Measurements from ENCODE around the gene ZNF846. TPM values are rescaled to one million over a fixed set of nuclear protein-coding genes. Genes with fewer than 3 reads are reported as not detected.
"Not testable (repeated sequence)": the region's sequence is repeated elsewhere in the genome, so short reads cannot be mapped to it uniquely, and the experiment has no call there.

Gene ZNF846
- total RNA-seq, 1 donor from 2014 or later, result 13.1 TPM

GRCh38 chr19:9793071-9793591 is 24.6 kb upstream of the ZNF846 start:
- Mint-ChIP-seq H3K27me3 (ENCODE audit: insufficient read depth, low read depth) (peaks cover 2% of the 10 kb centered on the region), H3K27ac (peak overlapping the region; percentile 19), H3K4me3 (peak overlapping the region; percentile 87), H3K4me1 (peaks cover 15% of the 10 kb centered on the region), H3K9me3 (no peaks in the 10 kb centered on the region), H3K36me3 (no peaks in the 10 kb centered on the region)
- H3K9ac ChIP-seq, result no peak overlapping the region
- no peaks in the 10 kb centered on the region for H3K36me3 ChIP-seq
- H3K4me1 ChIP-seq, result peaks cover 12% of the 10 kb centered on the region
- H3F3A ChIP-seq (ENCODE audit: low read depth), result peaks cover 31% of the 10 kb centered on the region
- no peaks in the 10 kb centered on the region for H3K79me2 ChIP-seq (ENCODE audit: low read depth)
- TF ChIP-seq EZH2phosphoT487 (IDR thresholded peaks at IDR 0.05) (no peak), EZH2 (IDR thresholded peaks at IDR 0.05) (no peak), CTCF (IDR thresholded peaks at IDR 0.05) (no peak)
- no peak overlapping the region for H3K27ac ChIP-seq
- DNase-seq (ENCODE audit: low spot score), result no peak
- no peaks in the 10 kb centered on the region for H3K9me3 ChIP-seq (ENCODE audit: low read depth)
- H2AFZ ChIP-seq (replicated peaks), result peak overlapping the region; percentile 99
- H3K27me3 ChIP-seq, result peaks cover 5% of the 10 kb centered on the region
- H3K4me2 ChIP-seq, result peak overlapping the region; percentile 76
- H3K4me3 ChIP-seq, result peak overlapping the region; percentile 88
- H4K20me1 ChIP-seq (ENCODE audit: low read depth), result no peaks in the 10 kb centered on the region

- no peaks in the 10 kb centered on the region for H3K79me2 ChIP-seq (ENCODE audit: low read depth)
- peaks cover 5% of the 10 kb centered on the region for H3K27me3 ChIP-seq
- no peaks in the 10 kb centered on the region for H3K9me3 ChIP-seq (ENCODE audit: low read depth)
- Mint-ChIP-seq H3K36me3 (no peaks in the 10 kb centered on the region), H3K9me3 (no peaks in the 10 kb centered on the region), H3K4me3 (peak overlapping the region; percentile 87), H3K27me3 (ENCODE audit: insufficient read depth, low read depth) (no peaks in the 10 kb centered on the region), H3K27ac (no peak overlapping the region), H3K4me1 (peaks cover 15% of the 10 kb centered on the region)
- peak overlapping the region; percentile 99 for H2AFZ ChIP-seq (replicated peaks)
- H3F3A ChIP-seq (ENCODE audit: low read depth), result peaks cover 31% of the 10 kb centered on the region
- H3K9ac ChIP-seq, result no peak overlapping the region
- TF ChIP-seq CTCF (IDR thresholded peaks at IDR 0.05) (peak; percentile 14), EZH2 (IDR thresholded peaks at IDR 0.05) (peak; percentile 31), EZH2phosphoT487 (IDR thresholded peaks at IDR 0.05) (no peak)
- H3K36me3 ChIP-seq, result no peaks in the 10 kb centered on the region
- no peak overlapping the region for H3K27ac ChIP-seq
- peaks cover 12% of the 10 kb centered on the region for H3K4me1 ChIP-seq
- peak overlapping the region; percentile 76 for H3K4me2 ChIP-seq
- peak; percentile 99 for DNase-seq (ENCODE audit: low spot score)
- no peaks in the 10 kb centered on the region for H4K20me1 ChIP-seq (ENCODE audit: low read depth)
- peak overlapping the region; percentile 88 for H3K4me3 ChIP-seq
These were observed 23.9 kb upstream of the ZNF846 start for GRCh38 chr19:9792206-9793070.

GRCh38 chr19:9791552-9792205 is 23.1 kb upstream of the ZNF846 start:
- no peaks in the 10 kb centered on the region for H3K36me3 Mint-ChIP-seq
- peaks cover 3% of the 10 kb centered on the region for H3K27me3 Mint-ChIP-seq (ENCODE audit: insufficient read depth, low read depth)
- H3K4me3 Mint-ChIP-seq, result peak overlapping the region; percentile 87
- Histone ChIP-seq H3F3A (ENCODE audit: low read depth) (peaks cover 33% of the 10 kb centered on the region), H3K9me3 (ENCODE audit: low read depth) (no peaks in the 10 kb centered on the region), H3K79me2 (ENCODE audit: low read depth) (no peaks in the 10 kb centered on the region), H3K27ac (no peak overlapping the region), H4K20me1 (ENCODE audit: low read depth) (no peaks in the 10 kb centered on the region), H3K4me2 (peak overlapping the region; percentile 75), H3K27me3 (peaks cover 5% of the 10 kb centered on the region), H3K36me3 (no peaks in the 10 kb centered on the region), H3K9ac (no peak overlapping the region), H2AFZ (replicated peaks) (peak overlapping the region; percentile 99), H3K4me3 (peak overlapping the region; percentile 88), H3K4me1 (peaks cover 12% of the 10 kb centered on the region)
- H3K4me1 Mint-ChIP-seq, result peaks cover 17% of the 10 kb centered on the region
- peak overlapping the region; percentile 72 for H3K27ac Mint-ChIP-seq
- H3K9me3 Mint-ChIP-seq, result no peaks in the 10 kb centered on the region
- peak; percentile 99 for DNase-seq (ENCODE audit: low spot score)
- TF ChIP-seq EZH2phosphoT487 (IDR thresholded peaks at IDR 0.05) (no peak), EZH2 (IDR thresholded peaks at IDR 0.05) (no peak), CTCF (IDR thresholded peaks at IDR 0.05) (no peak)

- H3K27me3 ChIP-seq; H4K20me1 ChIP-seq (ENCODE audit: low read depth); H3K79me2 ChIP-seq (ENCODE audit: low read depth); H3K27ac ChIP-seq; H3K9me3 ChIP-seq (ENCODE audit: low read depth); H3K36me3 ChIP-seq; H2AFZ ChIP-seq (replicated peaks); H3K27me3 Mint-ChIP-seq (ENCODE audit: insufficient read depth, low read depth); H3K36me3 Mint-ChIP-seq; H3K9ac ChIP-seq; H3K9me3 Mint-ChIP-seq; H3K27ac Mint-ChIP-seq; DNase-seq (ENCODE audit: low spot score): not testable (repeated sequence)
- H3K4me2 ChIP-seq, result peak overlapping the region; percentile 73
- H3K4me3 ChIP-seq, result peak overlapping the region; percentile 45
- H3K4me3 Mint-ChIP-seq, result peak overlapping the region; percentile 87
- peaks cover 21% of the 10 kb centered on the region for H3K4me1 Mint-ChIP-seq
- peaks cover 40% of the 10 kb centered on the region for H3F3A ChIP-seq (ENCODE audit: low read depth)
- H3K4me1 ChIP-seq, result peaks cover 12% of the 10 kb centered on the region
These were observed 22.5 kb upstream of the ZNF846 start for GRCh38 chr19:9791073-9791367.

- not testable (repeated sequence) for H3K36me3 ChIP-seq; H3K27ac Mint-ChIP-seq; H3K79me2 ChIP-seq (ENCODE audit: low read depth); H3K9me3 Mint-ChIP-seq; H3K27ac ChIP-seq; H3K4me3 ChIP-seq; H3K4me3 Mint-ChIP-seq; H3K27me3 ChIP-seq; H4K20me1 ChIP-seq (ENCODE audit: low read depth); H3K9ac ChIP-seq; H3K4me2 ChIP-seq; H3K9me3 ChIP-seq (ENCODE audit: low read depth); H3K27me3 Mint-ChIP-seq (ENCODE audit: insufficient read depth, low read depth); H3K36me3 Mint-ChIP-seq; DNase-seq (ENCODE audit: low spot score)
- H3K4me1 ChIP-seq, result peaks cover 15% of the 10 kb centered on the region
- peaks cover 49% of the 10 kb centered on the region for H3F3A ChIP-seq (ENCODE audit: low read depth)
- peak overlapping the region; percentile 8 for H2AFZ ChIP-seq (replicated peaks)
- H3K4me1 Mint-ChIP-seq, result peaks cover 25% of the 10 kb centered on the region
These were observed 21.0 kb upstream of the ZNF846 start for GRCh38 chr19:9789579-9789978.
